Ovary (tissue), 9 donors: Measurements from ENCODE around the gene ANHX. TPM values are rescaled to one million over a fixed set of nuclear protein-coding genes. Genes with fewer than 3 reads are reported as not detected.

Experiments used
- DNase-seq, 5 donors: peaks; one replicate each; pipeline ENCODE4 v3.0.0-alpha.2; 2019 to 2020
- H3K27ac ChIP-seq, 2 donors: fragments of 200-600 bp; one replicate each; pipeline versions ENCODE4 v1.5.1 to v1.8.0; 2019 to 2022
- H3K27me3 ChIP-seq: fragments of 200-600 bp; one replicate; pipeline ENCODE4 v1.8.0; 2022
- H3K36me3 ChIP-seq: fragments of 200-600 bp; sonication (generic); one replicate; pipeline ENCODE4 v1.5.1; 2019
- H3K4me1 ChIP-seq: one replicate; pipeline ENCODE4 v1.8.1; 2013; ENCODE audit warnings: mild to moderate bottlenecking, moderate library complexity; ENCODE audit not compliant: insufficient read depth
- H3K4me3 ChIP-seq: fragments of 200-600 bp; sonication (generic); one replicate; pipeline ENCODE4 v1.5.1; 2017
- H3K9me3 ChIP-seq, 2 donors: fragments of 200-600 bp in 1 of 2; sonication (generic) in 1 of 2; one replicate each; pipeline versions ENCODE4 v1.5.1 to v1.8.1; 2013 to 2019; ENCODE audit warnings: mild to moderate bottlenecking in 1 of 2, moderate library complexity in 1 of 2
- CTCF ChIP-seq, 3 donors: fragments of 450-650 bp in 2 of 3; fragments of 200-600 bp in 1 of 3; IDR thresholded peaks; one replicate each; pipeline versions ENCODE4 v1.5.1 to v1.8.0; 2016 to 2022; ENCODE audit warnings: antibody characterized with exemption in 3 of 3, mild to moderate bottlenecking in 1 of 3
- EP300 ChIP-seq: sonication (generic); formaldehyde crosslinking; IDR thresholded peaks from one replicate; pipeline ENCODE4 v1.6.1; 2017; ENCODE audit warnings: antibody characterized with exemption
- POLR2A ChIP-seq: fragments of 450-650 bp; IDR thresholded peaks from one replicate; pipeline ENCODE4 v1.6.1; 2017; ENCODE audit warnings: antibody characterized with exemption, mild to moderate bottlenecking, moderate library complexity
- WGBS, 3 donors: extraction: QIAGEN DNeasy Blood & Tissue Kit in 1 of 3; methylation state at CpG; one replicate each; pipeline versions ENCODE4 v1.1.5 to v1.1.7; 2013 to 2017; 5-methylcytosine and 5-hydroxymethylcytosine counted together
- intact Hi-C, 4 donors: fragments of 100-400 bp; cut with DNase I; formaldehyde crosslinking; loops; one replicate each; pipeline versions ENCODE4 v1.11.0 to v1.15.1; 2022 to 2023
- polyA plus RNA-seq, 2 donors: library from polyadenylated mRNA; stranded (reverse); fragments of 200-250 nt in 1 of 2; fragments of 350-450 nt in 1 of 2; fragmentation: Illumina TruSeq in 1 of 2; extraction: RNeasy Lipid Tissue Mini Kit (QIAGEN cat#74804) in 1 of 2; gene quantifications; one replicate each; pipeline ENCODE4 v1.2.3, GENCODE V29; 2013 to 2014
- small RNA-seq: library from RNA; depleted of rRNA; stranded (forward); fragments of <200 nt; gene quantifications from one replicate; pipeline ENCODE3, GENCODE V24; 2016
- total RNA-seq, 7 donors: library from RNA; depleted of rRNA in 2 of 7; stranded (reverse); fragments of >200 nt in 2 of 7; fragmentation: NEBNext Ultra II Directional in 3 of 7; extraction: Animal tissue kit (Norgen Biotek cat#: 25700) in 3 of 7; gene quantifications; one replicate each; pipeline versions ENCODE4 v1.1.0 to v1.2.4, GENCODE V29; 2016 to 2023
- donor health status: DM: no; HTN: no; CAD: no; lungs with moderate emphysema.
- donor health status: DM: no; HTN: no; CAD: no.
- donor health status: Bipolar disorder and iron deficiency.
- donor health status: DM: yes; HTN: yes; CAD: no.
- donor health status: DM: no; HTN: no; CAD: no.
- donor health status: DM: yes; HTN: yes; CAD: no.

ANHX gene
- total and polyA plus RNA-seq, 9 donors: not detected

- Histone ChIP-seq H3K27ac (no peak overlapping the region), H3K36me3 (no peaks in the 10 kb centered on the region), H3K4me1 (no peaks in the 10 kb centered on the region), H3K27me3 (no peaks in the 10 kb centered on the region), H3K4me3 (no peak overlapping the region), H3K9me3 (peaks cover 0 to 2% of the 10 kb centered on the region in 2 donors)
- TF ChIP-seq POLR2A: no peak
- no peak for TF ChIP-seq CTCF (IDR thresholded peaks at IDR 0.05)
- no peak for TF ChIP-seq EP300
- 62 to 94% (median 85%) methylated on average over 1 of the region's 1 CpG for WGBS, 3 donors
- intact Hi-C loops: no loop called here
- DNase-seq: no peak
Observed at GRCh38 chr12:133172491-133172890, 63.2 kb downstream of the ANHX start.

Small RNA genes lying within 50 kb of the gene (small RNA-seq; reads per million reads assigned to genes)
- gene RF00019: not detected
- gene RNU6-717P: not detected

Other genes starting within 250 kb of the ANHX start
- 10 to 100 TPM; 10.8 to 18.9 (median 14.1) TPM for gene ZNF26, start 249.5 kb downstream of the ANHX start, total RNA-seq
- gene ZNF26, start 249.5 kb downstream of the ANHX start, polyA plus RNA-seq: 1 to 10 TPM; 3.2 to 6.3 TPM
- gene ZNF84, start 198.4 kb downstream of the ANHX start, total RNA-seq: 10 to 100 TPM; 19.1 to 41.4 (median 32.8) TPM
- gene ZNF84, start 198.4 kb downstream of the ANHX start, polyA plus RNA-seq: 10 to 100 TPM; 15.3 to 21.0 TPM
- gene ZNF140, start 155.0 kb downstream of the ANHX start, total RNA-seq: 10 to 100 TPM; 17.8 to 26.3 (median 19.9) TPM
- gene ZNF140, start 155.0 kb downstream of the ANHX start, polyA plus RNA-seq: 10 to 100 TPM; 21.1 to 21.5 TPM
- 1 to 10 TPM; 4.1 to 5.5 (median 4.7) TPM for gene ZNF891, start 105.6 kb downstream of the ANHX start, total RNA-seq
- gene ZNF891, start 105.6 kb downstream of the ANHX start, polyA plus RNA-seq: 1 to 10 TPM; 1.2 to 2.9 TPM
- 10 to 100 TPM; 13.6 to 38.8 (median 22.0) TPM for gene ZNF10, start 105.2 kb downstream of the ANHX start, total RNA-seq
- gene ZNF10, start 105.2 kb downstream of the ANHX start, polyA plus RNA-seq: 10 to 100 TPM in 1 of 2 donors, 1 to 10 TPM in 1; 9.6 to 10.4 TPM
- gene ZNF268, start 54.4 kb downstream of the ANHX start, total RNA-seq: 10 to 100 TPM; 16.0 to 35.5 (median 24.8) TPM
- 10 to 100 TPM in 1 of 2 donors, 1 to 10 TPM in 1; 6.3 to 10.7 TPM for gene ZNF268, start 54.4 kb downstream of the ANHX start, polyA plus RNA-seq